HUES64 (cell line): Measurements from ENCODE around the gene PITPNM3.

ENCODE experiments used
- H3K27ac ChIP-seq: 2 replicates; pipeline ENCODE4 v1.7.0; 2013; ENCODE audit warnings: low read depth, low read length, inconsistent platforms
- H3K27me3 ChIP-seq: 2 replicates; pipeline ENCODE4 v1.6.1; 2013; ENCODE audit warnings: mild to moderate bottlenecking, low read length; ENCODE audit not compliant: insufficient read depth
- H3K36me3 ChIP-seq: 2 replicates; pipeline ENCODE4 v1.6.1; 2013; ENCODE audit warnings: mild to moderate bottlenecking, low read length; ENCODE audit not compliant: insufficient read depth
- H3K4me1 ChIP-seq: 2 replicates; pipeline ENCODE4 v1.6.1; 2013; ENCODE audit warnings: mild to moderate bottlenecking, low read length, moderate library complexity; ENCODE audit not compliant: insufficient read depth
- H3K4me3 ChIP-seq: 2 replicates; pipeline ENCODE4 v1.5.1; 2013; ENCODE audit warnings: mild to moderate bottlenecking, low read length, moderate library complexity
- H3K9ac ChIP-seq: 2 replicates; pipeline ENCODE4 v1.6.1; 2013; ENCODE audit warnings: mild to moderate bottlenecking, low read depth, low read length
- H3K9me3 ChIP-seq: 2 replicates; pipeline ENCODE4 v1.6.1; 2013; ENCODE audit warnings: low read depth, low read length; ENCODE audit not compliant: insufficient read depth
- WGBS: fragments of 150-250, 120-280 bp; methylation state at CpG from one replicate; pipeline ENCODE4 v1.1.7; 2013; ENCODE audit warnings: missing lambda C conversion rate; 5-methylcytosine and 5-hydroxymethylcytosine counted together

Gene PITPNM3

DNA sequence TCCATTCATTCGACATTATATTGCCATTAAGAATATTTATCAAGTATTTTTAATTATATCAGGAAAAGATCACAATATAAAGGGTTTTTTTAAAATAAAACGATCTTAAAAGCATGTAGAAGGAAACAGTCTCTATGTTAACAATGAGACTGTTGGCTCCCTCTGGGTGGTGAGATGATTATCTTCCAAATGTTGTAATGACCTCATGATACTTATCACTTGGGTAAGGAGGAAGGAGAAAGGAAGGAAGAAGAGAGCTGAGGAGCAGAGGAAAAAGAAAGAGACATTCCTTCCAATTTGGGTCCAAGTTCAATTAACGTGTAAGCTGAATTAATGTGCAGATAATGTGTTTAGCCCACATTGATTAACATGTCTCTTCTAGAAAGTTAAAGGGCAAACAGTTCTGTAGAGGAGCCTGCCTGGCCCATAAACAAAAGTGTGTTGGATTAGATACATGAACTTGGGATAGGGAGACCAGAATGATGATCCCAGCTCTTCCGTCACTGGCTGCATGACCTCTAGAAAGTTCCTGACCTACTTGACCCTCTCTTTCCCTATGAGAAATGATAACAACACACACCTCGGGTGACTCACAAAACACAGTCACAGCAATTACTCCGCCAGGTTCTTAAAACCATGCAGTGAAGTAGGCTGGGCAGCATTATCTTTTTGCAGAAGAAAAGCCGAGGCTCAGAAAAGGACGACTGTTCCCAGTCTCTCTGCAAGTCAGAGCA is 80.1 kb downstream of the PITPNM3 start:
- H3K4me3 ChIP-seq: no peak overlapping the region
- no peak overlapping the region for H3K9ac ChIP-seq
- no peaks in the 10 kb centered on the region for H3K9me3 ChIP-seq
- H3K4me1 ChIP-seq: peaks cover 25% of the 10 kb centered on the region; the same call in 1 of the 2 replicates
- H3K27me3 ChIP-seq: no peaks in the 10 kb centered on the region
- H3K36me3 ChIP-seq: no peaks in the 10 kb centered on the region
- no peak overlapping the region for H3K27ac ChIP-seq
- WGBS: 82% methylated on average over 7 of the region's 8 CpGs

DNA sequence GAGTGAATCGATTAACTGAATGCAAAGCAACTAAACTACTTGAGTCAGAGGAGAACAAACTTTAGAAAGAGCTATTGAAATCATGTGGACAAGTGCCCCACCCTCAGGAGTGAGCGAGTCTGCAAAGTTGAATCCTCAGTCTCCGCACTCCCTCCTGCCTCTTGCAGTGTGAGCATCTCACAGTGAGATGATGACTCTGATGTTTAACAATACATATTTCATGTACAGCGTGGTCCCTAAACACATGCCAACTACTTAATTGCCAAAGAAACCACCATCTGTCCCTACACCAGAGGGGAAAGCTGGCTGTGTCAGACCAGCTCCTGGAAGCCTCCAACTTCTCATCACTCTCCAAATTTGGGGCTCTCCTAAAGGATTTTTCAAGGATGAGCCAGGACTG is 80.9 kb downstream of the PITPNM3 start:
- Histone ChIP-seq H3K36me3 (no peaks in the 10 kb centered on the region), H3K4me3 (no peak overlapping the region), H3K27ac (no peak overlapping the region), H3K27me3 (no peaks in the 10 kb centered on the region), H3K9ac (no peak overlapping the region), H3K4me1 (peaks cover 23% of the 10 kb centered on the region; the same call in 1 of the 2 replicates), H3K9me3 (no peaks in the 10 kb centered on the region)
- WGBS: 78% methylated on average over 4 of the region's 4 CpGs

DNA sequence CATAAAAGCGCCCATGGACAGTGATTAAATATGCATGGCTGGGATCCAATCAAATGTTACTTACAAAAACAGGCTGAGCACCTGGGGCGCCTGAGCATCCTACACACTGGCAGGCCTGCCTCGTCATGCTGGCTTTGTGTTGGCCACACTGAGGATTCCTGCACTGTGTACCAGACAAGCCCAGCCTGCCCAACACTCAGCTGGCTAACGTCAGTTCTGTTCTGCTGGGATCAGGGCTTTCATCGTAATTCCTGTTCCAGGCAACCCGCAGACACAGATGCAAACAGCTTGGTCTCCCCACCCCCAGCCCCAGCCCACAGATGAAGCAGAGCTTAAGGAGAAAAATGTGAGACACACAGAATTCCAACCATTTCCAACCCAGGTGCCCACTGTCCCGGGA is 81.4 kb downstream of the PITPNM3 start:
- H3K4me3 ChIP-seq: no peak overlapping the region
- no peaks in the 10 kb centered on the region for H3K9me3 ChIP-seq
- peaks cover 21% of the 10 kb centered on the region; the same call in 1 of the 2 replicates for H3K4me1 ChIP-seq
- no peak overlapping the region for H3K27ac ChIP-seq
- H3K9ac ChIP-seq: no peak overlapping the region
- no peaks in the 10 kb centered on the region for H3K27me3 ChIP-seq
- WGBS: 75% methylated on average over 7 of the region's 7 CpGs
- H3K36me3 ChIP-seq: no peaks in the 10 kb centered on the region

DNA sequence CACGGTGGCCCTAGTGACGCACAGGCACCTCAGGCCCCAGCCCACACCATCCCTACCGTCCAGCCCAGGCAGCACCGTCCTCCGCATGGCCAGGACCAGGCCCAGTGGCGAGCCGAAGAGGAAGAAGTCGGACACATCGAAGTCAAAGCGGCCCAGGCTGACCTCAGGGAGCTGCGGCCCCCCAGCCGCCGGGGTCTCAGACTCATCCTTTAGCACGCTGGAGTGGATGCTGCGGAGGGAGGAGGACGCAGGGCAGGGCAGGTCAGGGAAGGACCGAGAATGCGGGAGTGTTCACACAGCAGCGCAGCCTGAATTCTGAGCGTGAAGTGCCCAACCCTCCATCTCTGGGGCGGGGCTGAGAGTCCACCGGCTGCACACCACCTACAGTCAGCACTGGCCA is 82.0 kb downstream of the PITPNM3 start:
- no peak overlapping the region for H3K4me3 ChIP-seq
- no peaks in the 10 kb centered on the region for H3K9me3 ChIP-seq
- no peak overlapping the region for H3K9ac ChIP-seq
- H3K27ac ChIP-seq: no peak overlapping the region
- H3K27me3 ChIP-seq: no peaks in the 10 kb centered on the region
- no peaks in the 10 kb centered on the region for H3K36me3 ChIP-seq
- peaks cover 21% of the 10 kb centered on the region; the same call in 1 of the 2 replicates for H3K4me1 ChIP-seq
- 93% methylated on average over 22 of the region's 22 CpGs for WGBS

DNA sequence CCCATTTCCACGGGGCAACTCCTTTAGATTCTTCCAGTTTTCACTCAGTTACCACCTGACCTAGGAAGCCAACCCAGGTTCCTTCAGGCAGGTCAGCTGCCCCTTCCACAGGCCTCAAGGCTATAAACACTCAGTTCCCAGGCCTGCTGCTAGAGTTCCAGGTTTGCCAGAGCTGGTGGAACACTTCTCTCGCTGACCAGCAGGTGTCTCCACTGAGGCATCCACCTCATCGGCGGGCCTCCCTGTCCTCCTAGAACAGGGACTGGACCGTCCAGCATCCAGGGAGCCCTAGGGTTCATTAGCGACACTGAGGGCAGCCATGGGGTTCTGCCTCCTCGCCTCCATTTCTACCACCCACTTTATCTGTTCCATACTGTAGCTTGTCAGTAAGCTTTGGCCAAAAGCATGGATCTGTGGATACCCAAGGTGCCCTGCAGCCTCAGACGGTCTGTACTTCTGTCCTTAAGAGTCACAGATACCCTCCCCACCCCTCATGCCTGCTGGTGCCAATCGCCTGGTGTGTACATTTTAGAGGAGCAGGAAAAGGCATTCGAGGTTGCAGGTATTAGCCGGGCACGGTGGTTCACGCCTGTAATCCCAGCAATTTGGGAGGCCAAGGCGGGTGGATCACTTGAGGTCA is 83.1 kb downstream of the PITPNM3 start:
- 49% methylated on average over 14 of the region's 14 CpGs for WGBS
- Histone ChIP-seq H3K27me3 (no peaks in the 10 kb centered on the region), H3K4me1 (peaks cover 21% of the 10 kb centered on the region; the same call in 1 of the 2 replicates), H3K9me3 (no peaks in the 10 kb centered on the region), H3K27ac (no peak overlapping the region), H3K4me3 (no peak overlapping the region), H3K9ac (no peak overlapping the region), H3K36me3 (no peaks in the 10 kb centered on the region)

DNA sequence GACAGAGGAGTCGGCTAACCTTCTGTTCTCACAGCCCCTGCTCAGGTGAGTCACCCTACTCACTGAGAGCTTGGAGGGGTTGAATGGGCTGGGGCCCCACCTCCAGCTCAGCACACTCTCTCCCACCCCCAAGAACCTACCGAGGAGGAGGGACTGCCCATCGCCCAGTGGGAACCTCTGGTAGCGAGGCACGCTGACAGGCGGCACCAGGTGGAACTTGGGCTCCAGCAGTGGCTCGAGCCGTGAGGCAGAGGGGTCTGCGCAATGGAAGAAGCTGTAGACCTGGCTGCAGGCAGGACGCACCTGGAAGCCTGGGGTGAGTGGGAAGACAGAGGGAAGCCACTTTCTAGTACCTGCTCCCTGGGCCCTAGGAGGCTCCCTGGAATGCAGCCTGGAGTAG is 83.8 kb downstream of the PITPNM3 start:
- Histone ChIP-seq H3K27ac (no peak overlapping the region), H3K36me3 (no peaks in the 10 kb centered on the region), H3K9me3 (no peaks in the 10 kb centered on the region), H3K27me3 (no peaks in the 10 kb centered on the region), H3K4me3 (no peak overlapping the region), H3K4me1 (peaks cover 21% of the 10 kb centered on the region; the same call in 1 of the 2 replicates), H3K9ac (no peak overlapping the region)
- 84% methylated on average over 10 of the region's 10 CpGs for WGBS

DNA sequence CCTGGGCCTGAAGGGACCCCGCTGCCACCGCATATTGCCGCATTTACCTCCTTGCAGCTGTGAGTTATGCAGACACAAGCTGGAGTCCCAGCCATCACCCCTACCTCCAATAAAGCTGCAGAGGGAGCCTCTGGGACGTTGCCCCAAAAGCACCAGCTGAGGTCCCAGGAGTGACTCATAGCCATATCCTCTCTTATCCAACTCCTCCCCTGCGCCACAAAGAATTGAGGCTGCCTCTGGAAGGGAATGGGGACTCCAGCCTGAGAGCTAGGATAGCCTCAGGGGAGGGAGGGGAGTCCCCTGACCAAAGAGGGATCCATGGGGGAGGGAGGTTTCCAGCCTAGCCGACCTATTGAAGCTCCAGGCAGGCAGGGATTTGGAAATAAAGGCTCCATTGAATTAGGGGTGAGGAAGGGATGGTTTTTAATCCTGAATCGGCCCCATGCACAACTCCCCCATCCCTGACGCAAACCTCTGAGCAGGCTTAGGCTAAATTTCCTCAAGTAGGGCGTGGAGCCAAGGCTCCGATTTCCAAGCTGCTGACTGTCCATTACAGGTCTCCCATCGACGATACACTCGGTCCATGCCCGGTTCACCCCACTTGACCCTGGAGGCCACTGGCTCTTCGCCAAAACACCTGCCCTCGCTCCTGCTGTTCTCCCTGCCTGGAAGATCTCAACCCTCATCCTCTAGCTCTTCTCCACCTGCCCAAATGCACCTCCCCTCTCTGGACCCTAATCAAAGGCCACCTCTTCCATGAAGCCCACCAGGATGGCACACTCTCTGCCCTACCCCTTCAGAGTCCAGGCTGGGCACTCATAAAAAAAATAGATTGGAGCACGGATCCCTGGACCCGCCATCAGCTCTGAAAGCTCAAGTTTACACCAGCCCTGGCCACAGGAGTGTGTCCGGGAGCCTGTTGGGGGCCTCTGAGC is 84.6 kb downstream of the PITPNM3 start:
- WGBS: 80% methylated on average over 19 of the region's 19 CpGs
- no peak overlapping the region for H3K4me3 ChIP-seq
- no peaks in the 10 kb centered on the region for H3K27me3 ChIP-seq
- no peak overlapping the region for H3K9ac ChIP-seq
- no peaks in the 10 kb centered on the region for H3K36me3 ChIP-seq
- no peak overlapping the region for H3K27ac ChIP-seq
- H3K9me3 ChIP-seq: no peaks in the 10 kb centered on the region
- peaks cover 21% of the 10 kb centered on the region; the same call in 1 of the 2 replicates for H3K4me1 ChIP-seq

DNA sequence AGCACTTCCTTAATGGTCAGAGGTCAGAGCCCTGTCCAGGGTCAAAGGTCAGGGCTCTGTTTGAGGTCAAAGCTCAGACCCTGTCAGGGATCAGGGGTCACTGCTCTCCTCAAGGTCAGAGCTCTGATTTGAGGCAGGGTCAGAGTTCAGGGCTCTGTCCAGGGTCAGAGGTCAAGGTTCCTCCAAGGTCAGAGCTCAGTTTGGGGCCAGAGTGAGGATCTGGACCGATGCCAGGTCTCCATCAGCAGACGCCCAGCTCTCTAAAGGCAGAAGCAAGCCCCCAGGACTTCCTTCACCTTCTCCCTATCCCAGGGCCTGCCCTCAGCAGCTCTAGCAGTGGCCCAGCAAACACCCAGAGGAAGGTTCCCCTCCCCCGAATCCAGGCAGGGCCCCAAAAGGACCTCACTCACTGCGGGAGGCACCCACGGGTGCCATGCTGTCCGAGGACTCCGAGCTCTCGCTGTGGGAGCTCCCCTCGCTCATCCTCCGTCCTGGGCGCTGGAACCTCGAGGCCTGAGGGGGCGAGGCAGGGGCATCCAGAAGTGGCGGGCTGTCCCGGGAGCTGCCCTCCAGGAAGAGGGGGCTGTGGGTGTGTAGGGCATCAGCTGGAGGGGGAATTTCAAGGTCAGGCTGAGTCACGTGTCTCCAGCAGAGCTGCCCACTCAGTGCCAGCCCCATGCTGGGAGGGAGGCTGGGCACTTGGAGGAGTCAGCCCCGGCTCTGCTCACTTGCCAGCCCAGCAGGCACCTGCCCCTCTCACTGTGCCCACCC is 85.4 kb downstream of the PITPNM3 start:
- no peak overlapping the region for H3K27ac ChIP-seq
- 87% methylated on average over 17 of the region's 17 CpGs for WGBS

DNA sequence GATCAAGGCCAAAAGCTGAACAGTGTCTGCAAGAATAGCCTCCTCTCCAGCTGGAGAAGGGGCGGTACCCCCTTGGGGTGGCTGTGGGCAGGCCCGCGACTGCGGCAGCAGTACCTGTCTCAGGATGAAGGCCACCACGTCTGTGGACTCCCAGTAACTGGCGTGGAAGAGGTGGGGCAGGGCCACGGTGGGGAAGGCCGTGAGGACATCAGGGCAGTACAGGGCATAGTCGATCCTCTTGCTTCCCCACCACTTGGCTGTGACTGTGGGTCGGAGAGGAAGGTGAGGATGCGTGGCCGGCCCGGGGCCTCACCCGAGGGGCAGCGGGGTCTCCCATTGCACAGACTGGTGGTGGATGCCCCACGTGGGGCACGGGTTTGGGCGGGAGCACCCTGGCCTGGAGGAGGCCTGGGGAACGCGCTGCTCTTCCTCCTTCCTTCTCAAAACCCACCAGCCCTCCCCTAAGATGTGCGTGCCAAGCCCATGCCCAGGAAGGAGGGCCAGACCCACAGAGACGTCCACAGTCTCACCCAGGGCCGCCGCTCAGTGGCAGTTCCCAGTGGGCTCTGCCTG is 86.1 kb downstream of the PITPNM3 start:
- H3K9ac ChIP-seq: no peak overlapping the region
- H3K27me3 ChIP-seq: no peaks in the 10 kb centered on the region
- WGBS: 95% methylated on average over 24 of the region's 24 CpGs
- no peak overlapping the region for H3K27ac ChIP-seq
- peaks cover 20% of the 10 kb centered on the region; the same call in 1 of the 2 replicates for H3K4me1 ChIP-seq
- H3K9me3 ChIP-seq: no peaks in the 10 kb centered on the region
- H3K36me3 ChIP-seq: no peaks in the 10 kb centered on the region
- no peak overlapping the region for H3K4me3 ChIP-seq

More for the DNA sequence above, 85.4 kb downstream of the PITPNM3 start:
- Histone ChIP-seq H3K4me3 (no peak overlapping the region), H3K9ac (no peak overlapping the region), H3K27me3 (no peaks in the 10 kb centered on the region), H3K4me1 (peaks cover 21% of the 10 kb centered on the region; the same call in 1 of the 2 replicates), H3K9me3 (no peaks in the 10 kb centered on the region), H3K36me3 (no peaks in the 10 kb centered on the region)

DNA sequence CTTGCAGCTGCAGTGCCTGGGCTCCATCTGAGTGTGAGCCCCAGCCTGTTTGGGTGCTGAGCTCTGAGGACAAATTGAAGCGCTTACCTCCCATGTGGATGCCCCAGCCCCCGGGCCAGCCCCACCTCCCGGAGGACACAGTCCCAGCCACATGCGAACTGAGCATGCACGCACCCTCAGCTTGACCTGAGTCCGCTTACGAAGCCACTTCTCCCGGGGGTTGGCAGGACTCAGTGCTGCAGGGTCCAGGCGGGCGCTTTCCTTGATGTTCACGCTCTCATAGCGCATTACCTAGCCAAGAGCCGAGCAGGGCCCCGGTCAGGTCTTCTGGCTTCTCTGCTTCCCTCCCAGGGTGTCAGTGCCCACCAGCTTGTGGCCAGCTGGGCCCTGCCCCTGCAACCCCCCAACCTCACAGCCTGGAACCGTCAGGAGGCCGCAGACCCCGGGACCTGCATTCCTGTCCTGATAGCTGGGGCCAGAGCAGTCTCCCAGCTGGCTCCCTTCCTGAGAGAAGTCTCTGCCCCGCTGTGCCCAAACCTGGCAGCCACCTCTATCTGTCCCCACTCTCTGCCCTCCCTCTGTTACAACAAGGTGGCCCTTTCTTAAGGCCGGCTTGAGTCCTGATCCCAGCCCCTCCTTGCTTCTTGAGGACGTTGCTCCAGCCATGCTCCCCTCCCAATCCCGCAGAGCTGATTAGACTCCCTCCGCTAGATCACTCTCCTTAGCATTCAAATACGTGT is 88.1 kb downstream of the PITPNM3 start:
- Histone ChIP-seq H3K4me3 (no peak overlapping the region), H3K27ac (no peak overlapping the region), H3K4me1 (peaks cover 19% of the 10 kb centered on the region; the same call in 1 of the 2 replicates), H3K27me3 (no peaks in the 10 kb centered on the region), H3K9ac (no peak overlapping the region), H3K9me3 (no peaks in the 10 kb centered on the region), H3K36me3 (no peaks in the 10 kb centered on the region)
- WGBS: 88% methylated on average over 23 of the region's 23 CpGs
